ENCODE results near the gene USP47. TPM values are rescaled to one million over a fixed set of nuclear protein-coding genes. Genes with fewer than 3 reads are reported as not detected.

The USP47 gene
- total RNA-seq, 2 experiments from 2014 or later = 42.2 to 44.1 TPM

DNA sequence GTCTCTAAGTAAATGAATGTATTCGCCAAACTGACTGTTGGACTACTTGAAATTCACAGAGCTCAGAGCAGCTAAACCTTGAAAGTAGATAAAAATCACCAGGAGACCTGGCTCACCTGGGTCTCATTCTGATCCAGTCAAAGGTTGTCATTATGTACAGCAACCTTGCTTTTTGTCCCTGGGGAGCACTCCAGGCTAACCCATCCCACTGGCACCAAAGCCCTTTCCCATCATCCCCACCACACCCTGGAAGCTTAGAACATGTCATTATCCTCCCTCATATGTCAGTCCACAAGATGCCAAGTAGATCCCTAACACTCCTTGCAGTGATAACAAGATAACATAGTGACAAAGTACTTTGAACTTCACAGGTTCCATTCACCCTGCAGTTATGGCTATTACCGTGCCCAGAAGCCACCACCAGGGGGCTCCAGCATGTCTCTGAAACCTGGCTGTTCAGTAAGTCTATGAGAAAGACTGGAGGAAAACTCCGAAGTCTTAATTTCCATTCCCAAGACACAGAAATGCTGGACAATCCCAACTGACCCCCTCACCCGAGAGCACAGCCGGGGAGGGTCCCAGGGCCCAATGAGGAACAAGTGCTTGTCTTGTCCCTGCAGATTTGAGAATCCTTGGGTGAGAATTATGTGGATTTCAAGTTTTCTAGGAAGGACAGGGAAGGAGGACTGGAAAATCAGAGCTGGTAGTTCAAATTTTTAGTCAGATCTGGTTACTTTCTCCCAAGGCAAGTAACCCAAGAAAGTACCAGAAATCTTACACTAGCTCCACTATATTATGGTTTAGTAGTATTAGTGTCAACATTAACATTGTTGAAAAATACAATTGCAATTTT, 43.0 kb upstream of the USP47 start:
- H3K9me2 ChIP-seq (ENCODE audit: insufficient read depth, low read length) = no peaks in the 10 kb centered on the region
- no peaks in the 10 kb centered on the region for H3K9me3 ChIP-seq (ENCODE audit: low read length)
- CTCF ChIA-PET (ENCODE audit: unreplicated experiment) = no interaction called here
- POLR2A ChIA-PET = interaction anchor here (0.6 to 1.6 kb wide), 3 partner anchors 50 to 245 kb away, joined by 3 to 4 read pairs (median 3); no protein-coding TSS in a partner anchor
- TF ChIP-seq EZH2phosphoT487 (IDR thresholded peaks at IDR 0.05; ENCODE audit: borderline replicate concordance, low read depth, low read length) = no peak
- TF ChIP-seq, protein P1, sequence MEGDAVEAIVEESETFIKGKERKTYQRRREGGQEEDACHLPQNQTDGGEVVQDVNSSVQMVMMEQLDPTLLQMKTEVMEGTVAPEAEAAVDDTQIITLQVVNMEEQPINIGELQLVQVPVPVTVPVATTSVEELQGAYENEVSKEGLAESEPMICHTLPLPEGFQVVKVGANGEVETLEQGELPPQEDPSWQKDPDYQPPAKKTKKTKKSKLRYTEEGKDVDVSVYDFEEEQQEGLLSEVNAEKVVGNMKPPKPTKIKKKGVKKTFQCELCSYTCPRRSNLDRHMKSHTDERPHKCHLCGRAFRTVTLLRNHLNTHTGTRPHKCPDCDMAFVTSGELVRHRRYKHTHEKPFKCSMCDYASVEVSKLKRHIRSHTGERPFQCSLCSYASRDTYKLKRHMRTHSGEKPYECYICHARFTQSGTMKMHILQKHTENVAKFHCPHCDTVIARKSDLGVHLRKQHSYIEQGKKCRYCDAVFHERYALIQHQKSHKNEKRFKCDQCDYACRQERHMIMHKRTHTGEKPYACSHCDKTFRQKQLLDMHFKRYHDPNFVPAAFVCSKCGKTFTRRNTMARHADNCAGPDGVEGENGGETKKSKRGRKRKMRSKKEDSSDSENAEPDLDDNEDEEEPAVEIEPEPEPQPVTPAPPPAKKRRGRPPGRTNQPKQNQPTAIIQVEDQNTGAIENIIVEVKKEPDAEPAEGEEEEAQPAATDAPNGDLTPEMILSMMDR (conservative IDR thresholded peaks at IDR 0.05; ENCODE audit: low read length) = peak; percentile 94
- H3K4me2 ChIP-seq (ENCODE audit: low read length) = no peak overlapping the region
- peak; percentile 69 for DNase-seq (ENCODE audit: low spot score)
- no peaks in the 10 kb centered on the region for H4K20me1 ChIP-seq (ENCODE audit: insufficient read depth, low read length)
- intact Hi-C loops (cut with micrococcal nuclease; ENCODE audit: unreplicated experiment) = loop anchor here (1.0 to 5.0 kb wide), 5 partner anchors 50 to 483 kb away; no protein-coding TSS in a partner anchor
- BruUV-seq (replicated peaks) = no TSS peak
- no peak overlapping the region for H3K27ac ChIP-seq (ENCODE audit: low read depth, low read length, poor library complexity, severe bottlenecking)
- H2AFZ ChIP-seq (ENCODE audit: low read length) = no peak overlapping the region
- H3K4me3 ChIP-seq (ENCODE audit: low read depth, low read length, poor library complexity, severe bottlenecking) = no peak overlapping the region
- no peaks in the 10 kb centered on the region for H3K4me1 ChIP-seq (ENCODE audit: insufficient read depth, low read length, poor library complexity, severe bottlenecking)
- no peaks in the 10 kb centered on the region for H3K36me3 ChIP-seq (ENCODE audit: insufficient read depth, low read length)
- H3K79me2 ChIP-seq (ENCODE audit: insufficient read depth, low read depth, low read length) = no peaks in the 10 kb centered on the region

GRCh38 chr11:11805228-11805627, 36.5 kb upstream of the USP47 start:
- Histone ChIP-seq H3K9me2 (ENCODE audit: insufficient read depth, low read length) (no peaks in the 10 kb centered on the region), H3K27ac (ENCODE audit: low read depth, low read length, poor library complexity, severe bottlenecking) (no peak overlapping the region), H4K20me1 (ENCODE audit: insufficient read depth, low read length) (no peaks in the 10 kb centered on the region), H3K79me2 (ENCODE audit: insufficient read depth, low read depth, low read length) (no peaks in the 10 kb centered on the region), H3K4me1 (ENCODE audit: insufficient read depth, low read length, poor library complexity, severe bottlenecking) (no peaks in the 10 kb centered on the region), H3K4me3 (ENCODE audit: low read depth, low read length, poor library complexity, severe bottlenecking) (no peak overlapping the region), H3K36me3 (ENCODE audit: insufficient read depth, low read length) (no peaks in the 10 kb centered on the region), H3K4me2 (ENCODE audit: low read length) (no peak overlapping the region), H2AFZ (ENCODE audit: low read length) (no peak overlapping the region), H3K9me3 (ENCODE audit: low read length) (no peaks in the 10 kb centered on the region)
- no TSS peak for BruUV-seq (replicated peaks)
- intact Hi-C loops (cut with micrococcal nuclease; ENCODE audit: unreplicated experiment) = no loop called here
- ChIA-PET POLR2A (interaction anchor here (0.6 kb wide), 1 partner anchor 321 kb away, joined by 8 read pairs; no protein-coding TSS in a partner anchor), CTCF (ENCODE audit: unreplicated experiment) (no interaction called here)
- no peak for TF ChIP-seq EZH2phosphoT487 (IDR thresholded peaks at IDR 0.05; ENCODE audit: borderline replicate concordance, low read depth, low read length)
- TF ChIP-seq, protein P1 (conservative IDR thresholded peaks at IDR 0.05; ENCODE audit: low read length) = no peak
- no peak for DNase-seq (ENCODE audit: low spot score)

GRCh38 chr11:11806074-11806473, 35.7 kb upstream of the USP47 start:
- Histone ChIP-seq H2AFZ (ENCODE audit: low read length) (no peak overlapping the region), H3K9me3 (ENCODE audit: low read length) (no peaks in the 10 kb centered on the region), H4K20me1 (ENCODE audit: insufficient read depth, low read length) (no peaks in the 10 kb centered on the region), H3K9me2 (ENCODE audit: insufficient read depth, low read length) (no peaks in the 10 kb centered on the region), H3K36me3 (ENCODE audit: insufficient read depth, low read length) (no peaks in the 10 kb centered on the region), H3K4me3 (ENCODE audit: low read depth, low read length, poor library complexity, severe bottlenecking) (no peak overlapping the region), H3K4me2 (ENCODE audit: low read length) (no peak overlapping the region), H3K27ac (ENCODE audit: low read depth, low read length, poor library complexity, severe bottlenecking) (no peak overlapping the region), H3K79me2 (ENCODE audit: insufficient read depth, low read depth, low read length) (no peaks in the 10 kb centered on the region), H3K4me1 (ENCODE audit: insufficient read depth, low read length, poor library complexity, severe bottlenecking) (no peaks in the 10 kb centered on the region)
- DNase-seq (ENCODE audit: low spot score) = no peak
- no TSS peak for BruUV-seq (replicated peaks)
- intact Hi-C loops (cut with micrococcal nuclease; ENCODE audit: unreplicated experiment) = no loop called here
- CTCF ChIA-PET (ENCODE audit: unreplicated experiment) = no interaction called here
- TF ChIP-seq, protein P1 (conservative IDR thresholded peaks at IDR 0.05; ENCODE audit: low read length) = no peak
- no peak for TF ChIP-seq EZH2phosphoT487 (IDR thresholded peaks at IDR 0.05; ENCODE audit: borderline replicate concordance, low read depth, low read length)
- POLR2A ChIA-PET = interaction anchor here (0.6 kb wide), 1 partner anchor 28 kb away, joined by 8 read pairs; no protein-coding TSS in a partner anchor
